HG02588 (cell line): Measurements from ENCODE around the gene PHC1.
A peak's percentile ranks its signal among the peaks of the same experiment; 100 is the strongest.
"Not testable (repeated sequence)": the region's sequence is repeated elsewhere in the genome, so short reads cannot be mapped to it uniquely, and the experiment has no call there.

Source experiments
- ATAC-seq: cut with Tn5 transposase; IDR thresholded peaks from one replicate; pipeline ENCODE4 v1.9.1; 2021; ENCODE audit warnings: mild to moderate bottlenecking, moderate library complexity; ENCODE audit not compliant: unreplicated experiment

The PHC1 gene

GRCh38 chr12:8909752-8910151 is 4.6 kb upstream of the PHC1 start:
- ATAC-seq: no peak

GRCh38 chr12:8911606-8912268 is 2.6 kb upstream of the PHC1 start:
- no peak for ATAC-seq

GRCh38 chr12:8912914-8913313 is 1.4 kb upstream of the PHC1 start:
- ATAC-seq: no peak

GRCh38 chr12:8913702-8914032 is 642 bp upstream of the PHC1 start:
- ATAC-seq: no peak

- peak; percentile 79 for ATAC-seq
Observed at GRCh38 chr12:8914716-8915526, 612 bp downstream of the PHC1 start.

GRCh38 chr12:8916154-8916553 is 1.8 kb downstream of the PHC1 start:
- ATAC-seq: no peak

GRCh38 chr12:8917031-8917430 is 2.7 kb downstream of the PHC1 start:
- no peak for ATAC-seq

GRCh38 chr12:8917751-8918150 is 3.4 kb downstream of the PHC1 start:
- ATAC-seq: no peak

- not testable (repeated sequence) for ATAC-seq
Observed at GRCh38 chr12:8919643-8920042, 5.3 kb downstream of the PHC1 start.

- ATAC-seq: no peak
Observed at GRCh38 chr12:8922544-8922943, 8.2 kb downstream of the PHC1 start.

- not testable (repeated sequence) for ATAC-seq
Observed at GRCh38 chr12:8930655-8931323, 16.5 kb downstream of the PHC1 start.

GRCh38 chr12:8932464-8932863 is 18.2 kb downstream of the PHC1 start:
- ATAC-seq: not testable (repeated sequence)

- not testable (repeated sequence) for ATAC-seq
Observed at GRCh38 chr12:8934080-8934479, 19.8 kb downstream of the PHC1 start.

- no peak for ATAC-seq
Observed at GRCh38 chr12:8936735-8937134, 22.4 kb downstream of the PHC1 start.

GRCh38 chr12:8937842-8938442 is 23.6 kb downstream of the PHC1 start:
- ATAC-seq: not testable (repeated sequence)

- ATAC-seq: no peak
Observed at GRCh38 chr12:8941691-8942478, 27.6 kb downstream of the PHC1 start.

GRCh38 chr12:8943565-8944186 is 29.4 kb downstream of the PHC1 start:
- ATAC-seq: no peak

GRCh38 chr12:8946733-8947132 is 32.4 kb downstream of the PHC1 start:
- no peak for ATAC-seq

- no peak for ATAC-seq
Observed at GRCh38 chr12:8947737-8948136, 33.4 kb downstream of the PHC1 start.

- no peak for ATAC-seq
Observed at GRCh38 chr12:8948701-8949341, 34.5 kb downstream of the PHC1 start.
